ENCODE data around the gene CFAP57.
A peak's percentile ranks its signal among the peaks of the same experiment; 100 is the strongest.

The CFAP57 gene

DNA sequence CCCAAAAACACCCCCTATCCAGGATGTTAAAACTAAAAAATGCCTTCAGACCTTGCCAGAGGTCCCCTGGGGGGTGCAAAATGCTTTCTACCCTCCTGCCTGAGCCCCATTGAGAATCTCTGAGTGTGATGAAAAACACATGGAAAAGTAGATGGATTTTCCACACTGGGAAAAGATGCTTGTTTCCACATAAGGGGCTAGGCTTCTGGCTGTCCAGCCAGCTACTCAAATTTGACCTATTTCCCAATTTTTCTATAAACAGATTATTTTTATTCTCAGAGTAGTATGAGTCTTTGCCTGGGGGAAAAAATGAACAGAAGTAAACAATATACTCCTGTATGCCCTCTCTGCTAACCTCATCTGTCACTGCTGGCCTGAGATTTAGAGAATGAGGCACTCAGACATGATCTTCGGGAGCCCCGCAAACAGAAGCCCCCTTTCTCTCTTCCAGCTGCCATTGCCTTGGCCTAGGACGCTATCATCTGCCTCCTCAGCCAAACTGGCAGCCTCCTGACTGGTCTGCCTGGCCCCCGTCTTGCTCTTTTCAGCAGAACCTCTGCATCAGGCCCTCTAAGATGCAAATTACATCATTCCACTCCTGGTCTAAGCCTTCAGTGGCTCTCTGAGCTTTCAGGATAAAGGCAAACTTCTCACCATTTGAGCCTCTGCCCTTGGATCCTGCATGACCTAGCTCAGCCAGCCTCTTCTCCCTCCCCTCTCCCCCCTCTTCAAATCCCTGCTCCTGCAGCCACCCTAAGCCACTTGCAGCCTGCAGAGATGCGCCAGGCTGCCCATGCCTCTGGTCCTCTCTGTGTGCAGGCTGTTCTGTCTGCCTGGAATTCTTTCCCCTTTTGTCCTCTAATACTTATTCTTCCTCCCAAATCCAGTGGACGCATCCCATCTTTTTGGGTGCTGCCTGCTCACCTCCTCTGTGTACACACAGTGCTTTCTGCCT is 58.0 kb downstream of the CFAP57 start:
- DNase-seq: no peak

DNA sequence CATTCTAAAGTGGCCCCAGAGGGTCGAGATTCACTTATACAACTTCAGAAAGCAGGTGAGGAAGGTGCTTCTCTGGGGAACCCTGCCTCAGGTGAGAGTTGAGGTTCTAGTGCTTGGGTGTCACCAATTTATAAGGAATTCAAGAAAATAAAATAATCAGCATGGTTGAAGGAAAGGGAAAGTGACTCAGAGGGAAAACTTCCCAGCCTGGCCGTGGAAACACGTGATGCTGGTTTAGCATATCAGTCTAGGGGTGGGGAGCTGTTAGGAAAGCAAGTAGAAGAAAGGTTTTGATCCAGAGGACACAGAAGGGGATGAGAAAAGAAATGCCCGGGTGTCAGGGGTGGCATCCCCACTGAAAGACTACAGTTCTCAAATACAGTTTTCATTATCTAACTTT is 59.9 kb downstream of the CFAP57 start:
- no peak for DNase-seq

DNA sequence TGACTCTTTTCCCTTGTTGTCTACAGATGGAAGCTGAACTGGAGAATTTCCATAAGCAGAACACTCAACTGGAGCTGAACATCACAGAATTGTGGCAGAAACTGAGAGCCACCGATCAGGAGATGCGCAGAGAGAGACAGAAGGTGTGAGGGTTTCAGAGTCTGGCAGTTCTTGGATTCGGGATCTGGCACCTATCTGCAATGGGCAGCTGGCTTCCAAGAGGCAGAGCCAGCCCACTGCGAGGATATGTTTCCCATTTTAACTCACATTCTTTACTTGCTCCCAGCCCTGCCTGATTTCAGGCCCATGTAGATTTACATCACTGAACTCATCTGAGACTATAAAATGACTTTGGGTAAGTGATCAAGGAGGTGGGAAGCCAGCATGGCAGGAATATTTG is 60.4 kb downstream of the CFAP57 start:
- no peak for DNase-seq

DNA sequence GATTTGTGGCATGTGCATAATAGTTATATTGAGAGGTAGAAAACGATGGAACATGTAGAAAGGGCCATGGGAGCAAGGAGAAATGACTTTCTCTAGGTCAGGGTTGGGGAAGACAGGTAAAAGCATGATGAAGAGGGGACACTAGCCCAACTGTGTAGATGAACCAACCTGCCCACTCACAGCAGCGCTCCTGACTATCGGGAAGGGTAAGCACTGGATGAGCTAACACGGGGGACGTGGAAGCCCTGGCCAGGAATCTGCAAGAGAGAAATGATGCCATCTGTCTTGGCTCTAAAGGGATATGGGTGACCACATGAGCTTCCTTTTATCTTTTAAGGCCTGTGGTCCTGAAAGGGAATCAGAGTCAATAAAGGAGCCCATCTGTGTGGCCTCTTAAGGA is 61.5 kb downstream of the CFAP57 start:
- DNase-seq: no peak

DNA sequence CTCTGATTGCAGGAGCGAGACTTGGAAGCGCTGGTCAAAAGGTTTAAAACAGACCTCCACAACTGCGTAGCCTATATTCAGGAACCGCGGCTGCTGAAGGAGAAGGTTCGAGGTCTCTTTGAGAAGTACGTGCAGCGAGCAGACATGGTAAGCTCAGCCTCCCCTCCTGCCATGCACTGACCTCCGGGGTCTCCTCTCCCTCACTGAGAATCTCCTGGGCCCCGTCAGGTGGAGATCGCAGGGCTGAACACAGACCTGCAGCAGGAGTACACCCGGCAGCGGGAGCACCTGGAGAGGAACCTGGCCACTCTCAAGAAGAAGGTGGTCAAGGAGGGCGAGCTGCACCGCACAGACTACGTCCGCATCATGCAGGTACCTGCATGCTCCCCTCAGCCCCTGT is 62.1 kb downstream of the CFAP57 start:
- DNase-seq: no peak

DNA sequence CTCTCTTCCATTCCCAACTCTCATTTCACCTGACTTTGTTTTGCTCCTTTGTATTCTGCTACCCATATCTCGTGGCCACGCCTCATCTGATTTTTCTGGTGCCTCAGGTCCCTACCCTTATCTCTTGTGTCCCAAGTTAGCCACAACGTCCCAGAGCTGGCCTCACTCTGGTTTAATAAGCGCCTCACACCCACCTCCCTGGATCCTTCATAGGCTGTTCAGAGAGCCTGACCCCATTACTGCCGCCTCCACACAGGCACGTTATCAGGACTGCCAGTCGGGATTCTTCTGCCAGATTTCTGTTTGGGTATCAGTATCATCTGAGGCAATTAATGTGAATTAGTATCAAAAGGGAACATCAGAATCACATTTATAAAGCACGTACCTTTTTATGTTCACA is 62.9 kb downstream of the CFAP57 start:
- no peak for DNase-seq

DNA sequence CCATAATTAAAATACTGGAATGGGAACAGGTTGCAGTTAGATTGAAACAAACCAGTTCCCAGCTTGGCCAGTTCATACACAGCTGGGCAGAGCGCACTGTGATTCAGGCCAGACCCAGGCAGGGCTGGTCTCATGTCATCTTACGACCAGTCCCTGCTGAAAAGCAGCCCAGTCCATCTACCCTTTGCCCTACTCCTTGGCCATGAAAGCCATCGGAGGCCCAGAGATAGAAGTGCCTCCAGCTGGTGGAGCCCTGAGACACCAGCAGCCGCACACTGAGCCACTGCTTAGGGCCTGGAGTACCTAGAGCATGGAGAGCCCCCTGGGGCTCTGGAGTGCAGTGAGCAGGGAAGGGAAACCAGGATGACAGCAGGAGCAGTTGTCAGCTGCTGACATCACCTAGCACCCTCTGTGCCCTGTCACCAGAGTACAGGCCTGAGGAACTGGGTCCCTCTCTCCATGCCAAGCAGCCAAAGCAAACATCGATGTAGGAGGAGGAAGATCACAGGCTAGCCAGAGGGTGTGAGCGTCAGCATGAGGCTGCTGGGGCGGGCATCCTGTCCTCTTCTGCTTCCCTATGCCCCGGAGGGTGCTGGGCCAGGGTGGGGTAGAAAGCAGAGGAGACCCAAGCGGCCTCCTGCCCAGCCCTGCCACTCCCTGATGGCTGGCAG is 63.5 kb downstream of the CFAP57 start:
- DNase-seq: no peak

DNA sequence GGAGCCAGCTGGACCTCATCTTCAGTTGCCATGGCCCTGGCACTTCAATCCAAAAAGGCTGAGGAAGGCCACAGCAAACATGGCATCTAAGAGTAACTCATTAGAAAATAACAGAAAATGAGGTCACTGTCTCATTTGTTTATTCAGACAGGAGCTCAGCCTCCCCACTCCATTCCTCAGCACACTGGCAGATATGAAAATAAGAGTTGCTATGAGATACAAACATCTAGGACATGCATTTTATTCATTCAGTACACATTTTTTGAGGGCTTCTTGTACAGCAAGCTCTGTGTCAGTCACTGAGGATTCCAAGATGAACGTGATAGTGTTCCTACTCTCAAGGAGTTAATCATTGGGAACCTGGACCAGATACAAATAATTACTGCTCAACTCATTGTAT is 65.0 kb downstream of the CFAP57 start:
- no peak for DNase-seq

DNA sequence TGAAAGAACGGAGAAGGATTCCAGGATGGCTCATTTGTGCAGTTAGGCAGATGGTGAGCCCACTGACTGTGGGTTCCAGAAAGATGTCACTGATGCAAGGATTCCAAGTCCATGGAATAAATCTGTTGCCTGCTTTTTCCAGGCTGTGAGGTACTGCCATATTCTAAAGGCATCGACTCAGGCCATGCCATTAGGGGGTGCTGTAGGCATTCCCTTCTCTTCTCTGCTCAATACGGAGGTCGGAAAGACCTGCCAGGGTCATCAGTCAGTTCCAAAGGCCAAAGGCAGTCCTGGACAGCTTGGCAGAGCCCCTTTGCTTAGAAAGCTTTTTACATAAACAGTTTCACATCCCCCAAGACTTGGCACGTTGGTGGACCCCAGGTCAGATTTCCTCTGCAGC is 66.0 kb downstream of the CFAP57 start:
- peak; percentile 59 for DNase-seq

DNA sequence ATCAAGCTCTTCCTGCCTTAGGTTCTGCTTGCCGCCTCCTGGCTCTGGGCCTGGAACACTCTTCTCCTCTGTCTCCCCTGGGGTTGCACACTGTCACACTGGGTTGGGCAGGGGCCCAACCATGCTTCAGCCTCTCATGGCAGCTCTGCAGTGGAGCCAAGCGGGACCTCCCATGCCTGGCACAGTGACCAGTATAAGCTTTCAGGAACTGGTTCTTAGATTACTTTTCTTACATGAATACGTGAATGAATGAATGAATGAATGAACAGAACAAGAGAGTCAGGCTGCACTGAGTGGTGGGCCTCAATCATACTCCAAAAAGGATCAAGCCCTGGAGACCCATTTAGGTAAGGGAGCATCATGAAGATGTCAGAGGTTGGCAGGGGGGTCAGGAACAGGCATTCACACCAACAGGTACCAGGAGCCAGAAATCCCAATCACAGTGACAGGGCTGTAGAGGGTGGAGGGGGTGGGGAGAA is 66.9 kb downstream of the CFAP57 start:
- no peak for DNase-seq

DNA sequence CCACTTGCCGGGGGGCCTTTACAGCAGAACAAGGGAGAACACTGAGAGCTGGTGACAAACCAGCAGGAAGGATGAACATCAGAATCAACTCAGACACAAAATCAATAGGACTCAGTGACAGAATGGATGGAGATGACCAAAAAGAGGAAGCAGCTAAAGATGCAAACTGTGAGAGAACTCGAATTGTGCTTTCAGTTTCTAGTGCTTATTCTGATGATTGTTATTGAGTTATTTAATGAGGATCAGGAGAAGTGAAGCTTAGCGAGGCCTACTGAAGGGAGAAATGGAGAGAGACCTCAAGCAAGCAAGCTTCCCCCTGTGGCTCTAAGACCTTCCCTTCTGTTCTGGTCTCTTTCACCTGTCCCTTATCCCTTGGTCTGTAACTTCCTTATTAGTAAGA is 67.4 kb downstream of the CFAP57 start:
- DNase-seq: no peak

DNA sequence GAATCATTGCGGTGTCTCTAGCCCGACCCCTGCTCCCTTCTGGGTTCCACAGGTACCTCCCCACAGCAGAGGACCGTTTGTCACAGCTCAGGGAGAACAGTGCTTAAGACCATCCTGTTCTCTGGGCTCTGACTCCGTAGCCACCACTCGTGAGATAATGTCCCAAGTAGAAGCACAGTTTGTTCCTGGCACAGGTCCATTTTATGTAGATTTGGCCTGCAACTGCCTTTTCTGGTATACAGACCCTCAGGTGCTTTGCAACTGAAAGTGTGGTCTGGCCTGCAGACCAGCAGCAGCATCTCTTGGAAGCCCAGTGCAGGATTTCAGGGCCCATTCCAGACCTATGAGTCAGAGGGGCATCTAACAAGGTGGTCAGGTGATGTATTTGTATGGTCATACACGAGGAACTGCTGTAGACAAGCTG is 69.3 kb downstream of the CFAP57 start:
- no peak for DNase-seq

DNA sequence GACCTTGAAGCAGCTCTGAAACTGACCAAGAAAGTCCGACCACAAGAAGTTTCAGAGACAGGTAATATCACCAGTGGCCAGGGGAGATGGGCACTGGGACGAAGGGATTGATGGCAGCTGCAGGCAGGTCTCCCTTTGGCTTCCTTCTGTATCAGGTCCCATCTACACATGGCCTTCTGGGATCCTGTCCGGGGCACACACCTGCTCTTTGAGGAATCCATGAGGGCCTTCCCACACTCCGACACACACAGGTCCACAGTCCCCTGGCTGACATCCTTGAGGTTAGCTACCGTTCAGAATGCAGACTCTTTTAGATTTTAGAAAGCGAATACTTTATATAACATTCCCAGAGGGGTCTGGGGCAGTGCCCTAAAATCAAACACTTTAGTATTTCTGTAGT is 71.2 kb downstream of the CFAP57 start:
- DNase-seq: no peak

DNA sequence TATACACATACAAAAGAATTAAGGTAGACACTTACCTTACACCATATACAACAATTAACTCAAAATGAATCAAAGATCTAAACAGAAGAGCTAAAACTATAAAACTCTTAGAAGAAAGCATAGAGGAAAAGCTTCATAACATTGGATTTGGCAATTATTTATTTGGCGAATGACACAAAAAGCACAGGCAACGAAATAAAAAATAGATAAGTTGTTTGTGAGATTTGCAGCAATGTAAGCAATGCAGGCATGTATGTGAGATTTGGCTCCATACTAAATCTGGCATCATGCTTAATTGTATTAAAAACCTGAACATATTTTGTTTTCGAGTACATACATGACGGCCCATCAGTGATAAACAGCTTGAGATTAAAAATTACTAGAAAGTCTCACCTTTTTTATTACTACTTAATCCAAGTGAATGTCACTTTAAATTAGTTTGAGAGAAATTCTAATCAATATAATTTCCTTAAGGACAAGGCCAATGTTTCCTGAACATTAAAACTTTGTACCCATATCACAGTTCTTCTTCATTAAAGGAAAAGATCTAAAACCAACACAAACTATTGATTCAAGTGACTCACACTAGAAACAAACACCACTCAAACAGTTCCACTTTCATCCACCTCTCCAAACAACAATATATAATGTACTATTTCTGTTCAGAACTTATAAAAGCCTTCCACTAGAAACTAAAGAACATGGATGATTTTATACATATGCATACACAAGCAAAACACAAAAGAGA is 74.5 kb downstream of the CFAP57 start:
- no peak for DNase-seq

DNA sequence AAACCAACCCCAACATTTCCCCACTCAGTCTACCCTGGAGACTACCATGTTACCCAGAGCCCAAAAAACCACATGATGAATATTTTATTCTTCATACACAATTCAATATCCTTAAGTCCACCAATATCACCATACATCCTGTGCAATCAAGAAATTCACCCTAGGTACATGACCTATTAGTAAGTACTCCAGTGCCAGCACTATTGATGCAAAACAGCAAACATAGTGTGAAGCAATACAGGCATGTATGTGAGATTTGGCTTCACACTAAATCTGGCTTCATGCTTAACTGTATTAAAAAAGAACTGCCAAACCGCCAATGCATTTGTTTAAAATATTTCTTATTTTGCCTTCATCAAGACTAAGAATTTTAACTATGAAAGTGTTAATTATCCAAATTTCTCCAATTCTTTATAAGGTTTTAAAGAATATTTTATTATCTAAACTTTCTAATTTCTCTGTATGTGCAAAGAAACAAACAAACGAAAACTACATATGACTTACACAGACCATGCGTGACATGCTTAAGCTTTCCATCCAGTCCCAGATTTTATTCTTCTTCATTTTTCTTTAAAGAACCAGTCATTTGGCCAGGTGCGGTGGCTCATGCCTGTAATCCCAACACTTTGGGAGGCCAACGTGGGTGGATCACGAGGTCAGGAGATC is 75.3 kb downstream of the CFAP57 start:
- no peak for DNase-seq

DNA sequence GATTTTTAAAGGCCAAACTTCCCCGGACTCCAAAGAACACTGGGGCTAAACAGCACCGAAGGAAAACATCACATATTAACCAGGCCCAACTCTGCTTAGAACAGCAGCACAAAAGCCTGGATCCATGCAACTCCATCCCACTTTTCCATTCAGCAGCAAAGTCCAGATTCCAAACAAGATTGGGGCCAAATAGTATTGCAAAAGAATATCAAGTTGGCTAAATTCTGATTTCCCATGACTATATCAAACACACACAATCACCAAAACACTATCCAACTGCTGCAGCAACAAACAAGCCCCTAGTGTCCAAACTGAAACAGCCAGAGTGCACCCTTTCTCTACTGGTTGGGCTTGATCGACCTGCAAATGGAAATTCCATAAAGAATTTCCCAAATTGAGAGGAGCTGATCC is 78.2 kb downstream of the CFAP57 start:
- DNase-seq: no peak

DNA sequence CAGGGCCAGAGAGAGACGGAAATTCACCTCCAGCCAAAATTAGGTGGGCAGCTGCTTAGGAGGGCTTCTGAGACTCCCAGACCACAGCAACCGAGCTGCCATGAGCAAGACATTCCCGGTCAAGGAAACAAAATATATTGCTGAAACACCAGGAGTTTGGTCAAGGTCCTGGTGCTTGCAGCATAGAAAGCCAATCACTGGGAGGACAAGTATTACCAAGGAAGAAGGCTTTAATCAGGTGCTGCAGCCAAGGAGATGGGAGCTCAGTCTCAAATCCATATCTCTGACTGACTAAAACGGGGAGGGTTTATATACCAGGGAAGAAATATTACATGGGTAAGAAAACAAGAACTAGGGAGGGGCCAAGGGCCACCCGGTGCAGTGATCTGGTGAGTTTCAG is 78.9 kb downstream of the CFAP57 start:
- DNase-seq: no peak

DNA sequence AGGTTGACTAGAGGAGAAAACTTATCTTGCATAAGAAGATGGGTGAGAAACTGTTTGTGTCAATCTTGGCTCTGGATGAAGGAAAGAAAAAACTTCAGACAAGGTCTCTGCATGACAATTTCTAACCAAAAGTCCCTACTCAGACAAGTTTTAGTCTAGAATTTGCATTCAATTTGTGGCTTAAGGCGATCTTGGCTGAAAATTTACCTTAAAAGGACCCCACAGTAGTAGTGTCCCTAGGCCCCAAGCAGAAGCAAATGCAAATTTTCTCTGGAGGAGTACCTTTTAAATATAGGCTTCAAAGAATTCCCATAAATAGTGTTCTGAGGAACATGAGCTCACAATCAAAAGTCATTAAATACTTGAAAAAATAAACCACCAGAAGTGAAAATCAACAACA is 80.1 kb downstream of the CFAP57 start:
- DNase-seq: no peak

DNA sequence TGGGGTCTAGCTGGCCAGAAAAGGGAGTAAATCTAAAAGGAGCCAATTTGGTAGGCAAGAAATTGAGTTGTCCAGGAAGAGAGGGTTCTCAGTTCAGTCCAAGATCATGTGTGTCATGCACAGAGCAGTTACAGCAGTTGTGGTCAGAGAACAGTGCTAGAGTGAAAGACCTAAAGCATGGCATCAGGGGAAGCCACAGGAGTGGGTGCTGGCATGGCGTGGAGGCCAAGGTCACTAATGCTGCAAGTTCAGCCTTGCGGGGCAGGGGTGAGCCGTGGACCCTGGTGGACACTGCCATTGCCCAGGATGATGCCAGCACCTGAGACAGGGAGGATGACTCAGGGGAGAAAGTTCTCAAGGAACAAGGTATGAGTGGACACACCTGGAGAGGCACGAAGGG is 81.0 kb downstream of the CFAP57 start:
- DNase-seq: no peak

DNA sequence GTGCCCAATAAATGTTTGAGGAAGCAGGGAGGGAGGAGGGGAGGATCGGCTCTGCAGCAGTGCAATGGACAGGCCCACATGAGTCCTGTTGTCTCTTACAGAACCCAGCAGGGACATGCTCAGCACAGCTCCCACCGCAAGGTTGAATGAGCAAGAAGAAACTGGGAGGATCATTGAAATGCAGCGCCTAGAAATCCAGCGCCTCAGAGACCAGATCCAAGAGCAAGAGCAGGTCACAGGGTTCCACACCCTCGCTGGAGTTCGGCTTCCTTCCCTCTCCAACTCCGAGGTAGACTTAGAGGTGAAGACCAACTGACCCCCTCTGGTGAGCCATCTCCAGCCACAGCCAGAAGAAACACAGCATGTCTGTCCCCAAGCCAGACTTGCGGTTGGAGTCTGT is 81.7 kb downstream of the CFAP57 start:
- no peak for DNase-seq

DNA sequence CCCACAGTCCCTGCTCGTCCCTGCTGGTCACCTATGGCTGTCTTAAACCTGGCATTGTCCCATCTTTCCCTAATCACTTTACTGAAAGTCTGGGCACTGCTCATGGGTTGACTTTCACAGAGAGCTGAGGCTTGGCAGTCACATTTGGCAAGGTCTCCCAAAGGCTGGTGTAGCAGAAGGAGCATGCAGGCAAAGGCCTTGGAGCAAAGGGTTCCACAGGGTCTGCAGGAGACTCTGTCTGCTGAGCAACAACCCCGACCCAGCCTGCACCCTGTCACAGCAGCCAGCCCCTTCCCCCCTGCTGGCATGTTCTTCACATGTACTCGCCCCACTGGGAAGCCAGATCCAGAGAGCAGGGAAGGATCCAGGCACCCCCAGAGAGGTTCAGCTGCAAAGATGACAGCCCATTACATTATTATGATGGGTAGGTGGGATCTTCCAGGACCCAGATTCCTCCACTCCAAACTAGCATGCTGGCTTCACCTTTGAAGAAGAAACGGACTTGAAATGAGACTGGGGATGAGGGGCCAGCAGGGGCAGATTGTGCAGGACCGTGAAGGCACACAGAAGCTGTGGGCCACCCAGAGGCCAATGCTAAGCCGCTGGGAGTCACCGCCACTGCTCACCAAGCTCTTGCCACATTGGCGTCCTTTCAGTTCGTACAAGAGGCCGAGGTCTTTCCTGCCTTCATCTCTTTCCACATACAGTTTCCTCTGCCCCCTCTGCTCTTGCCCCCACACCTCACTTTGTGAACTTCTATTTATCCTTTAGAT is 83.5 kb downstream of the CFAP57 start:
- DNase-seq: no peak

Measured in activated CD8-positive, alpha-beta memory T cell treated with anti-CD3 and anti-CD28 coated beads for 24 hours (primary cell).